Mesendoderm (in vitro differentiated cells): ENCODE measurements around the gene ULBP2.

Experiments used
- DNase-seq: peaks from one replicate; pipeline ENCODE4 v3.0.0; 2013
- H2AK5ac ChIP-seq: 2 replicates; pipeline ENCODE4 v1.6.1; 2013; ENCODE audit warnings: low read length, inconsistent platforms
- H2BK120ac ChIP-seq: 2 replicates; pipeline ENCODE4 v1.6.1; 2013; ENCODE audit warnings: low read depth, mild to moderate bottlenecking, low read length, moderate library complexity, mixed read lengths
- H2BK15ac ChIP-seq: replicated peaks from 2 replicates; pipeline ENCODE4 v1.6.1; 2013; ENCODE audit warnings: low read depth, mild to moderate bottlenecking, moderate library complexity
- H2BK5ac ChIP-seq: 2 replicates; pipeline ENCODE4 v1.6.1; 2013; ENCODE audit warnings: low read length, inconsistent platforms
- H3K18ac ChIP-seq: 2 replicates; pipeline ENCODE4 v1.6.1; 2013; ENCODE audit warnings: mild to moderate bottlenecking, low read length, mixed read lengths
- H3K23ac ChIP-seq: one replicate; pipeline ENCODE4 v1.6.1; 2013; ENCODE audit warnings: low read length
- H3K27ac ChIP-seq: 2 replicates; pipeline ENCODE4 v1.5.1; 2013; ENCODE audit warnings: low read depth, mild to moderate bottlenecking, inconsistent platforms, low read length, moderate library complexity
- H3K27me3 ChIP-seq: 2 replicates; pipeline ENCODE4 v1.6.1; 2013; ENCODE audit warnings: low read length, control low read depth, mild to moderate bottlenecking, inconsistent platforms; ENCODE audit not compliant: insufficient read depth, poor library complexity
- H3K36me3 ChIP-seq: 2 replicates; pipeline ENCODE4 v1.6.1; 2013; ENCODE audit warnings: low read length, inconsistent platforms; ENCODE audit not compliant: control insufficient read depth, insufficient read depth
- H3K4ac ChIP-seq: one replicate; pipeline ENCODE4 v1.6.1; 2013; ENCODE audit warnings: low read depth, mild to moderate bottlenecking, low read length, moderate library complexity
- H3K4me1 ChIP-seq: 2 replicates; pipeline ENCODE4 v1.6.1; 2013; ENCODE audit warnings: low read depth, low read length, inconsistent platforms; ENCODE audit not compliant: control insufficient read depth
- H3K4me2 ChIP-seq: 2 replicates; pipeline ENCODE4 v1.6.1; 2013; ENCODE audit warnings: low read length
- H3K4me3 ChIP-seq: 2 replicates; pipeline ENCODE4 v1.5.1; 2013; ENCODE audit warnings: mild to moderate bottlenecking, low read length
- H3K56ac ChIP-seq: one replicate; pipeline ENCODE4 v1.6.1; 2013; ENCODE audit warnings: low read length
- H3K79me1 ChIP-seq: 2 replicates; pipeline ENCODE4 v1.6.1; 2013; ENCODE audit warnings: low read length, inconsistent platforms
- H3K79me2 ChIP-seq: 2 replicates; pipeline ENCODE4 v1.6.1; 2013; ENCODE audit warnings: mild to moderate bottlenecking, low read length; ENCODE audit not compliant: control insufficient read depth, insufficient read depth
- H3K9ac ChIP-seq: 2 replicates; pipeline ENCODE4 v1.6.1; 2013; ENCODE audit warnings: low read length, inconsistent platforms
- H4K5ac ChIP-seq: one replicate; pipeline ENCODE4 v1.6.1; 2013; ENCODE audit warnings: low read length
- H4K8ac ChIP-seq: one replicate; pipeline ENCODE4 v1.6.1; 2013; ENCODE audit warnings: low read depth, mild to moderate bottlenecking, control low read depth, low read length, moderate library complexity
- WGBS: extraction: QIAGEN DNeasy Blood & Tissue Kit; methylation state at CpG from one replicate; pipeline ENCODE4 v1.1.7; 2013; ENCODE audit warnings: low lambda C conversion rate, missing lambda C conversion rate; ENCODE audit not compliant: insufficient coverage; ENCODE audit errors: extremely low coverage; 5-methylcytosine and 5-hydroxymethylcytosine counted together

The ULBP2 gene

DNA sequence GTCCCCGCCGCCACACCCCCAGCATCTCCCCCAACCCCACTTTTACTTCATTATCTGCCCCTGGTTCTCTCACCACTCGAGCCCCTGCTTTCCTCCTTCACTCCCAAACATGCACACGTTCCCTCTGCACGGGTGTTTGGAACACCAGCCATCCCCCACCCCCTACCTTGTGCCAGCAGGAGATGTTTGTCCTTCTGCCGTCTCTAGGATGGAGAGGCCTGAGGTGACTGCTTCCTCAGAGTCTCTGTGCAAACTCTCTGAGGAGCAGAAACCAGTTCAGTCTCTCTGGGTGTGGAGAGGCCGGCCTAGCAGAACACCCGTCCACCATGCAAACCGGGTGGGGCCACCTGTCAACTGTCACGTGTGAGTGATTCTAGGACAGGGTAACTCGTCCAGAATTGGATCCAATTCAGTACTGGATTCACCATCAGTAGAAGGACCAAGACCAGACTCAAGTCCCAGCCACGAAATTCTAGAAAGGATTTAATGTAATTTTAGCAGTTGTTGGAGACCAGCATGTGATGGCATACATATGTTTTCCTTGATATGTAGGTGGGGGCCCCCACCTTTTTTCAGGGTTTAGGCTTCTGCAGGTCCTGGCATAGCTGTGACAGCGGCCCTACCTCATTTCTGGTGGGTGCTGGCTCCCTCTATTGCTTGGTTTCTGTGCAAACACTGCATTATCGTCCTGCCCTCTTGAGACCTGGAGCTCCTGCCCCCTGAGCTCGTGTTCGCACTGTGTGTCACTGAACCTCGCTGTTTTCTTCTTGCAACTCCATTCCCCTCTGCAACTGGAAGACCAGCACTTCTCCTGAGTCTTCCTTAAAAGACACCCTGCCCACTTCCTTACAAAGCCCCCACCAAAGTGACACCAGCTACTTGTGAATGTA, 43.7 kb upstream of the ULBP2 start, which contains the start of gene RAET1E:
Gene RAET1E (minus strand): TSS at position 259 of the 890 bp plus-strand sequence. CDS start 7,212 bp downstream, outside the sequence.
- Histone ChIP-seq H3K4ac (no peak within 1 kb of the TSS), H4K8ac (no peak within 1 kb of the TSS), H3K27ac (no peak within 1 kb of the TSS), H4K5ac (no peak within 1 kb of the TSS), H3K4me3 (no peak within 1 kb of the TSS), H2AK5ac (no peak within 1 kb of the TSS), H3K56ac (no peak within 1 kb of the TSS), H2BK120ac (no peak within 1 kb of the TSS), H3K79me2 (no peaks in the 10 kb centered on the region), H3K79me1 (no peaks in the 10 kb centered on the region), H3K23ac (no peak within 1 kb of the TSS), H3K36me3 (no peaks in the 10 kb centered on the region), H2BK5ac (no peak within 1 kb of the TSS), H3K4me2 (no peak within 1 kb of the TSS), H3K27me3 (no peaks in the 10 kb centered on the region), H2BK15ac (no peak within 1 kb of the TSS), H3K4me1 (no peaks in the 10 kb centered on the region), H3K9ac (no peak within 1 kb of the TSS), H3K18ac (no peak within 1 kb of the TSS)
- WGBS = no CpG with 5 or more reads among the region's 17 CpGs
- peak; percentile 16 for DNase-seq

DNA sequence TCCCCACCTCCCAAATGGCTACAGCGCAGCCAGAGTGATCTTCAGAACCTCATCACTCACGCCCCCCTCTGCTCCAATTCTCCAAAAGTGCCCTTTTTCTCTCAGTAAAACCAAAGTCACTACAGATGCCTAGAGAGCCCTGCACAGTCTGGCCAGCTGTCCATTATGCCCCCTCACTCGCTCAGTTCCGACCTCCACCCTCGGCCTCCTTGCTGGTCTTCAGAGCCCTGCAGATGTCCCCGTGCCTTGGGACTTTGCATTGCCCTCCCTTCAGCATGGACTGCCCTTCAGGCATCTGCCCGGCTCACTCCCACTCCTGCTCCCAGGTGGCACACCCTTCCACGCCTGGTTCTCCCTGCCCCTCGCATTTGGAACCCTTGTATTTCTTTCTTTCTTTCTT, 42.8 kb upstream of the ULBP2 start:
- Histone ChIP-seq H3K27me3 (no peaks in the 10 kb centered on the region), H2BK5ac (no peak overlapping the region)

DNA sequence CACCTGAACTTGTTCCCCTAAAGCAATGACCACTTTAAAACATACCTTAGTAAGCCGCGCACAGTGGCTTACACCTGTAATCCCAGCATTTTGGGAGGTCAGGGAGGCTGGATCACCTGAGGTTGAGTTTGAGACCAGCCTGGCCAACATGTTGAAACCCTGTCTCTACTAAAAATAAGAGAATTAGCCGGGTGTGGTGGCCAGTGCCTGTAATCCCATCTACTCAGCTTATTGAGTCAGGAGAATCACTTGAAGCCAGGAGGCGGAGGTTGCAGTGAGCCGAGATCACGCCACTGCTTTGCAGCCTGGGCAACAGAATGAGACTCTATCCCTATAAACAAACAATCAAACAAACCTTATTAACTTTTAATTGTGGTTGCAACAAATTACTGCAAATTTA, 42.3 kb upstream of the ULBP2 start:
- H3K4me3 ChIP-seq = no peak overlapping the region
- H3K27me3 ChIP-seq = no peaks in the 10 kb centered on the region
- WGBS = no CpG with 5 or more reads among the region's 6 CpGs
- H3K18ac ChIP-seq = no peak overlapping the region
- no peak overlapping the region for H4K5ac ChIP-seq
- no peak overlapping the region for H3K4me2 ChIP-seq
- no peak overlapping the region for H3K56ac ChIP-seq
- H3K79me1 ChIP-seq = no peaks in the 10 kb centered on the region
- H2BK120ac ChIP-seq = no peak overlapping the region
- no peaks in the 10 kb centered on the region for H3K79me2 ChIP-seq
- H2AK5ac ChIP-seq = no peak overlapping the region
- no peaks in the 10 kb centered on the region for H3K4me1 ChIP-seq
- no peak overlapping the region for H4K8ac ChIP-seq
- no peak overlapping the region for H2BK15ac ChIP-seq
- H3K36me3 ChIP-seq = no peaks in the 10 kb centered on the region
- no peak overlapping the region for H3K9ac ChIP-seq
- DNase-seq = no peak
- no peak overlapping the region for H2BK5ac ChIP-seq
- no peak overlapping the region for H3K23ac ChIP-seq
- no peak overlapping the region for H3K27ac ChIP-seq
- H3K4ac ChIP-seq = no peak overlapping the region

More for the DNA sequence above, 42.8 kb upstream of the ULBP2 start:
- H3K4me1 ChIP-seq = no peaks in the 10 kb centered on the region
- no peaks in the 10 kb centered on the region for H3K36me3 ChIP-seq
- WGBS = no CpG with 5 or more reads among the region's 9 CpGs
- H3K4me2 ChIP-seq = no peak overlapping the region
- H2BK120ac ChIP-seq = no peak overlapping the region
- no peak overlapping the region for H3K18ac ChIP-seq
- no peak overlapping the region for H4K5ac ChIP-seq
- no peak overlapping the region for H4K8ac ChIP-seq
- no peak overlapping the region for H3K9ac ChIP-seq
- H3K4ac ChIP-seq = no peak overlapping the region
- no peak overlapping the region for H3K56ac ChIP-seq
- H3K4me3 ChIP-seq = no peak overlapping the region
- H2BK15ac ChIP-seq = no peak overlapping the region
- no peak overlapping the region for H2AK5ac ChIP-seq
- no peak for DNase-seq
- H3K27ac ChIP-seq = no peak overlapping the region
- no peak overlapping the region for H3K23ac ChIP-seq
- no peaks in the 10 kb centered on the region for H3K79me1 ChIP-seq
- H3K79me2 ChIP-seq = no peaks in the 10 kb centered on the region

DNA sequence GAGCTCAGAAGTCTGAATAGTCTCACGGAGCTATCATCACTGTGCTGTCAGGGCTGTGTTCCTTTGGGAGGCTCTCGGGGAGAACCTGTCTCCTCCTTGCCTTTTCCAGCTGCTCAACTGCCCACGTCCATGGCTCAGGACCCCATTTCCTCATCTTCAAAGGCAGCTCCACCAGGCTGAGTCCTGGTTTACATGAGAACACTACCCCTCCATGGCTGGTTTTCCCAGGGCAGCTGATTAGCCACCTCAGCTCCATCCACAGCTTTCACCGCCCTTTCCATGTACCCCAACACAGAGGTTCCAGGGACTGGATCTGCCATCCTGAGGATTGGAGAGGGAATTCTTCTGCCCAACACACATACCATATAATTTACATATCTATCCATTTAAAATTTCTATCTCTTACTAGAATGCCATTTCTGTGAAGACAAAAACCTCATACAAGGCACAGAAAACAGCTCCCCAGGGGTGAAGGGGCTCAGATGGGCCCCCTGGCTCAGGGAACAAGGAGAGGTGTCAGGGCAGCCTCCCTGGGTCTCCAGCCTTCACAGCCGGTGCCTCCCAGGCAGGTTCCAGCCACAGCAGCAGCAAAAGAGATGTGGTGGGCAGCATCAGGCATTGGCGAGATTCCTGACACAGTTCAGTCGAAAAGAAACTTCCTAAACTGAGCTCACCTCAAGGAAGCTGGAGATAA, 41.7 kb upstream of the ULBP2 start:
- Histone ChIP-seq H4K5ac (no peak overlapping the region), H3K9ac (no peak overlapping the region), H2AK5ac (no peak overlapping the region), H3K56ac (no peak overlapping the region), H3K23ac (no peak overlapping the region), H3K18ac (no peak overlapping the region), H3K79me1 (no peaks in the 10 kb centered on the region), H3K4me2 (no peak overlapping the region), H3K27me3 (no peaks in the 10 kb centered on the region), H3K36me3 (no peaks in the 10 kb centered on the region), H3K4ac (no peak overlapping the region), H3K79me2 (no peaks in the 10 kb centered on the region), H2BK5ac (no peak overlapping the region), H3K4me3 (no peak overlapping the region), H3K4me1 (no peaks in the 10 kb centered on the region), H4K8ac (no peak overlapping the region), H3K27ac (no peak overlapping the region), H2BK15ac (no peak overlapping the region), H2BK120ac (no peak overlapping the region)
- WGBS = no CpG with 5 or more reads among the region's 7 CpGs
- no peak for DNase-seq

DNA sequence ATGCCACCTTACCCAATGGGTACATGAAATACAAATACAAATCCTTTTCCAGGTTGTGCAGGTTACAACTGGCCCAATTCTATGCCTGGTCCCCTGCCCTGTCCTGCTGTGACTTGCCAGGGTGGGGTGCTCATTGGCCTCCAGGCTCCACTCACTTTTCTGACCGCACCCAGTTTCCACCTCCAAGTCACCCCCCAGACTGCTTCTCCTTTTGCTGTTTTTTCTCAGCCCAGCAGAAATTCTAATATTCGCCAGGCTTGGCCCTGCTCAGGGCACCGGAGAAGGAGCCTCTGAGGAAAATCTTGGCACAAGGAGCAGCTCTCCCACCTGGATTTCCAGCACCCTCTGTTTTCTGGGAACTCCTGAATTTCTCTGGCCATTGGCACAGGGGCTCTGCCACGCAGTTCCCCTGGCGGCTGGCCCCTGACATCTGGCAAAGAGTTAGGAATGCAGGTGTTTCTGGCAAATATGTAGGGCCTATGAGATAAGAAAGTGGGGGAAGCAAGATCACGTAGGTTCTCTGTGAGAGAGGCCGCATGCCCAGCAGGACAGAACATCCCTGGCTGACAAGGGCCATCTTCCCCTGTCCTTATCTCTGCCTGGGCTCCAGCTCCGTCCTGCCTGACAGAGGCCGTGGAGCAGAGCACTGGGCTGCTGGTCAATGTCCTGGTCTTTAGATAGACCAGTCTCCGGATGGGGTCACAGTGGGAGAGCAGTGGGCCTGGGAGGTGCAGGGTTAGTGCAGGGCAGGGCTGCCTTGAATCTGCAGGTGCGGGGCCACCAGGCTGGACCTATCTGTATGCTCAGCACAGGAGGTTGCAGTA, 41.0 kb upstream of the ULBP2 start:
- Histone ChIP-seq H4K5ac (no peak overlapping the region), H3K27ac (no peak overlapping the region), H3K27me3 (no peaks in the 10 kb centered on the region), H3K36me3 (no peaks in the 10 kb centered on the region), H2BK15ac (no peak overlapping the region), H3K79me1 (no peaks in the 10 kb centered on the region), H3K4me3 (no peak overlapping the region), H3K4me2 (no peak overlapping the region), H2BK120ac (no peak overlapping the region), H3K23ac (no peak overlapping the region), H3K9ac (no peak overlapping the region), H3K79me2 (no peaks in the 10 kb centered on the region), H3K4me1 (no peaks in the 10 kb centered on the region), H3K18ac (no peak overlapping the region), H4K8ac (no peak overlapping the region), H3K56ac (no peak overlapping the region), H2AK5ac (no peak overlapping the region), H2BK5ac (no peak overlapping the region), H3K4ac (no peak overlapping the region)
- DNase-seq = no peak
- no CpG with 5 or more reads among the region's 11 CpGs for WGBS
